Measurements from ENCODE around the gene MYCT1. TPM values are rescaled to one million over a fixed set of nuclear protein-coding genes. Genes with fewer than 3 reads are reported as not detected.

The MYCT1 gene
- total and polyA plus RNA-seq, 2 experiments from 2014 or later, result 1.9 to 2.5 TPM

- no peak overlapping the region for H3K27ac ChIP-seq (ENCODE audit: low read depth)
- no peak overlapping the region for H3K4me3 Mint-ChIP-seq
- no peak overlapping the region for H3K27ac Mint-ChIP-seq
- no peaks in the 10 kb centered on the region for H3K79me2 ChIP-seq (replicated peaks; ENCODE audit: insufficient read depth)
- H3K27me3 Mint-ChIP-seq (ENCODE audit: insufficient read depth, low read depth, poor library complexity), result peaks cover 3% of the 10 kb centered on the region
- H3K4me3 ChIP-seq, result no peak overlapping the region
- no peaks in the 10 kb centered on the region for H3K36me3 ChIP-seq (ENCODE audit: insufficient read depth)
- H3K4me2 ChIP-seq, result no peak overlapping the region
- H3K36me3 Mint-ChIP-seq (ENCODE audit: low read depth), result no peaks in the 10 kb centered on the region
- H3K4me1 ChIP-seq (ENCODE audit: insufficient read depth), result no peaks in the 10 kb centered on the region
- no peaks in the 10 kb centered on the region for H3K4me1 Mint-ChIP-seq
- H3K27me3 ChIP-seq (ENCODE audit: insufficient read depth), result no peaks in the 10 kb centered on the region
- ATAC-seq (no peak), DNase-seq (ENCODE audit: low spot score) (no peak)
- no peaks in the 10 kb centered on the region for H3F3A ChIP-seq (replicated peaks; ENCODE audit: low read depth)
- no peaks in the 10 kb centered on the region for H4K20me1 ChIP-seq (replicated peaks; ENCODE audit: insufficient read depth)
- no peak for TF ChIP-seq ZNF331 (CRISPR knock-in tag; IDR thresholded peaks at IDR 0.05; ENCODE audit: low read depth)
- TF ChIP-seq ETS1 (IDR thresholded peaks at IDR 0.05), result no peak
- TF ChIP-seq POLR2AphosphoS5 (IDR thresholded peaks at IDR 0.05; ENCODE audit: low read depth), result no peak
- no peak for TF ChIP-seq ZNF462 (CRISPR knock-in tag; IDR thresholded peaks at IDR 0.05)
- no peak for TF ChIP-seq NANOG (IDR thresholded peaks at IDR 0.05; ENCODE audit: borderline replicate concordance)
- no peak for TF ChIP-seq ZNF114 (CRISPR knock-in tag; IDR thresholded peaks at IDR 0.05)
- TF ChIP-seq EZH2 (IDR thresholded peaks at IDR 0.05; ENCODE audit: low read depth, unreplicated experiment), result no peak
- no peak for TF ChIP-seq EZH2phosphoT487 (IDR thresholded peaks at IDR 0.05; ENCODE audit: unreplicated experiment)
- TF ChIP-seq JUNB (IDR thresholded peaks at IDR 0.05; ENCODE audit: unreplicated experiment), result no peak
- no peak for TF ChIP-seq CTCF (conservative IDR thresholded peaks at IDR 0.05; ENCODE audit: low read depth in 2 of 2)
- TF ChIP-seq REST (IDR thresholded peaks at IDR 0.05; ENCODE audit: unreplicated experiment), result no peak
- no peak for TF ChIP-seq CREB1 (CRISPR knock-in tag; IDR thresholded peaks at IDR 0.05; ENCODE audit: low read depth)
- peaks cover 8% of the 10 kb centered on the region; the same call in 1 of the 2 replicates for H3K9me2 ChIP-seq (ENCODE audit: insufficient read depth)
- H3K9me3 Mint-ChIP-seq, result no peaks in the 10 kb centered on the region
- H2AFZ ChIP-seq, result no peak overlapping the region
Observed at GRCh38 chr6:152661776-152662175, 35.9 kb upstream of the MYCT1 start.
